ENCODE measurements around the gene PXDN.

Gene PXDN

GRCh38 chr2:1642993-1643619, 101.2 kb downstream of the PXDN start:
- Histone ChIP-seq H3K79me2 (ENCODE audit: low read length) (no peaks in the 10 kb centered on the region), H2AFZ (ENCODE audit: low read length) (no peak overlapping the region), H3K27me3 (replicated peaks; ENCODE audit: insufficient read depth, low read length) (no peaks in the 10 kb centered on the region), H3K9me2 (replicated peaks; ENCODE audit: insufficient read depth, low read length) (no peaks in the 10 kb centered on the region), H4K20me1 (ENCODE audit: insufficient read depth, low read length) (no peaks in the 10 kb centered on the region), H3K4me3 (ENCODE audit: low read length) (no peak overlapping the region), H3K9me3 (replicated peaks; ENCODE audit: insufficient read depth, low read length) (no peaks in the 10 kb centered on the region), H3K9ac (ENCODE audit: low read length) (no peak overlapping the region), H3K4me2 (ENCODE audit: low read depth, low read length) (no peak overlapping the region), H3K36me3 (replicated peaks; ENCODE audit: insufficient read depth, low read length) (no peaks in the 10 kb centered on the region), H3F3A (ENCODE audit: insufficient read depth, low read length) (no peaks in the 10 kb centered on the region), H3K4me1 (ENCODE audit: low read length) (no peaks in the 10 kb centered on the region), H3K27ac (ENCODE audit: low read length) (no peak overlapping the region)
- DNase-seq: no peak
- TF ChIP-seq CTCF (IDR thresholded peaks at IDR 0.05; ENCODE audit: low read length): no peak
- TF ChIP-seq EZH2 (optimal IDR thresholded peaks at IDR 0.05; ENCODE audit: low read depth, low read length): no peak
- no peak for TF ChIP-seq EZH2phosphoT487 (IDR thresholded peaks at IDR 0.05; ENCODE audit: low read length)

- no peak for DNase-seq
- no peak overlapping the region for H3K4me3 ChIP-seq (ENCODE audit: low read length)
- H3K27me3 ChIP-seq (replicated peaks; ENCODE audit: insufficient read depth, low read length): no peaks in the 10 kb centered on the region
- no peaks in the 10 kb centered on the region for H3K36me3 ChIP-seq (replicated peaks; ENCODE audit: insufficient read depth, low read length)
- no peak overlapping the region for H2AFZ ChIP-seq (ENCODE audit: low read length)
- no peaks in the 10 kb centered on the region for H3K4me1 ChIP-seq (ENCODE audit: low read length)
- no peaks in the 10 kb centered on the region for H3F3A ChIP-seq (ENCODE audit: insufficient read depth, low read length)
- no peak overlapping the region for H3K9ac ChIP-seq (ENCODE audit: low read length)
- no peaks in the 10 kb centered on the region for H3K79me2 ChIP-seq (ENCODE audit: low read length)
- no peak overlapping the region for H3K4me2 ChIP-seq (ENCODE audit: low read depth, low read length)
- H3K9me2 ChIP-seq (replicated peaks; ENCODE audit: insufficient read depth, low read length): no peaks in the 10 kb centered on the region
- H3K9me3 ChIP-seq (replicated peaks; ENCODE audit: insufficient read depth, low read length): no peaks in the 10 kb centered on the region
- no peaks in the 10 kb centered on the region for H4K20me1 ChIP-seq (ENCODE audit: insufficient read depth, low read length)
- no peak overlapping the region for H3K27ac ChIP-seq (ENCODE audit: low read length)
- TF ChIP-seq CTCF (IDR thresholded peaks at IDR 0.05; ENCODE audit: low read length) (no peak), EZH2 (optimal IDR thresholded peaks at IDR 0.05; ENCODE audit: low read depth, low read length) (no peak), EZH2phosphoT487 (IDR thresholded peaks at IDR 0.05; ENCODE audit: low read length) (no peak)
These were observed 102.1 kb downstream of the PXDN start for GRCh38 chr2:1642066-1642861.

- H3K9ac ChIP-seq (ENCODE audit: low read length): no peak overlapping the region
- no peak overlapping the region for H2AFZ ChIP-seq (ENCODE audit: low read length)
- no peak overlapping the region for H3K4me3 ChIP-seq (ENCODE audit: low read length)
- H3K27me3 ChIP-seq (replicated peaks; ENCODE audit: insufficient read depth, low read length): no peaks in the 10 kb centered on the region
- no peak overlapping the region for H3K4me2 ChIP-seq (ENCODE audit: low read depth, low read length)
- H3F3A ChIP-seq (ENCODE audit: insufficient read depth, low read length): no peaks in the 10 kb centered on the region
- H3K27ac ChIP-seq (ENCODE audit: low read length): no peak overlapping the region
- DNase-seq: no peak
- no peaks in the 10 kb centered on the region for H3K4me1 ChIP-seq (ENCODE audit: low read length)
- no peaks in the 10 kb centered on the region for H3K36me3 ChIP-seq (replicated peaks; ENCODE audit: insufficient read depth, low read length)
- TF ChIP-seq EZH2phosphoT487 (IDR thresholded peaks at IDR 0.05; ENCODE audit: low read length): no peak
- no peak for TF ChIP-seq CTCF (IDR thresholded peaks at IDR 0.05; ENCODE audit: low read length)
- no peak for TF ChIP-seq EZH2 (optimal IDR thresholded peaks at IDR 0.05; ENCODE audit: low read depth, low read length)
- H3K79me2 ChIP-seq (ENCODE audit: low read length): no peaks in the 10 kb centered on the region
- H3K9me3 ChIP-seq (replicated peaks; ENCODE audit: insufficient read depth, low read length): no peaks in the 10 kb centered on the region
- no peaks in the 10 kb centered on the region for H4K20me1 ChIP-seq (ENCODE audit: insufficient read depth, low read length)
- no peaks in the 10 kb centered on the region for H3K9me2 ChIP-seq (replicated peaks; ENCODE audit: insufficient read depth, low read length)
These were observed 102.8 kb downstream of the PXDN start for GRCh38 chr2:1641523-1641922.

Measured in MM.1S (cell line).